ENCODE data around the gene MT1HL1.

The MT1HL1 gene

GRCh38 chr1:237033061-237033460 lies 28.8 kb upstream of the MT1HL1 start:
- no peak for TF ChIP-seq REST (IDR thresholded peaks at IDR 0.05; ENCODE audit: insufficient read depth in 1 of 2, low read depth in 2 of 2, low read length in 2 of 2)
- TF ChIP-seq TAF1 (IDR thresholded peaks at IDR 0.05; ENCODE audit: borderline replicate concordance, insufficient read depth, low read length): no peak
- no peak for TF ChIP-seq SIN3A (IDR thresholded peaks at IDR 0.05; ENCODE audit: borderline replicate concordance, insufficient read depth, low read length)
- TF ChIP-seq POLR2AphosphoS5 (IDR thresholded peaks at IDR 0.05; ENCODE audit: low read depth, low read length): no peak
- TF ChIP-seq FOXP2 (optimal IDR thresholded peaks at IDR 0.05; ENCODE audit: borderline replicate concordance, extremely low read depth, extremely low read length, insufficient read depth): no peak

- TF ChIP-seq SIN3A (IDR thresholded peaks at IDR 0.05; ENCODE audit: borderline replicate concordance, insufficient read depth, low read length): no peak
- no peak for TF ChIP-seq POLR2AphosphoS5 (IDR thresholded peaks at IDR 0.05; ENCODE audit: low read depth, low read length)
- TF ChIP-seq REST (IDR thresholded peaks at IDR 0.05; ENCODE audit: insufficient read depth in 1 of 2, low read depth in 2 of 2, low read length in 2 of 2): no peak
- TF ChIP-seq TAF1 (IDR thresholded peaks at IDR 0.05; ENCODE audit: borderline replicate concordance, insufficient read depth, low read length): no peak
- no peak for TF ChIP-seq FOXP2 (optimal IDR thresholded peaks at IDR 0.05; ENCODE audit: borderline replicate concordance, extremely low read depth, extremely low read length, insufficient read depth)
These were observed 27.8 kb upstream of the MT1HL1 start for GRCh38 chr1:237032029-237032428.

- TF ChIP-seq TAF1 (IDR thresholded peaks at IDR 0.05; ENCODE audit: borderline replicate concordance, insufficient read depth, low read length) (no peak), POLR2AphosphoS5 (IDR thresholded peaks at IDR 0.05; ENCODE audit: low read depth, low read length) (no peak), REST (IDR thresholded peaks at IDR 0.05; ENCODE audit: insufficient read depth in 1 of 2, low read depth in 2 of 2, low read length in 2 of 2) (no peak), FOXP2 (optimal IDR thresholded peaks at IDR 0.05; ENCODE audit: borderline replicate concordance, extremely low read depth, extremely low read length, insufficient read depth) (no peak), SIN3A (IDR thresholded peaks at IDR 0.05; ENCODE audit: borderline replicate concordance, insufficient read depth, low read length) (no peak)
These were observed 27.2 kb upstream of the MT1HL1 start for GRCh38 chr1:237031480-237031879.

- TF ChIP-seq TAF1 (IDR thresholded peaks at IDR 0.05; ENCODE audit: borderline replicate concordance, insufficient read depth, low read length) (no peak), SIN3A (IDR thresholded peaks at IDR 0.05; ENCODE audit: borderline replicate concordance, insufficient read depth, low read length) (no peak), POLR2AphosphoS5 (IDR thresholded peaks at IDR 0.05; ENCODE audit: low read depth, low read length) (no peak), REST (IDR thresholded peaks at IDR 0.05; ENCODE audit: insufficient read depth in 1 of 2, low read depth in 2 of 2, low read length in 2 of 2) (no peak), FOXP2 (optimal IDR thresholded peaks at IDR 0.05; ENCODE audit: borderline replicate concordance, extremely low read depth, extremely low read length, insufficient read depth) (no peak)
These were observed 25.8 kb upstream of the MT1HL1 start for GRCh38 chr1:237029850-237030535.

Measured in PFSK-1 (cell line).